HEK293 (cell line): Measurements from ENCODE around the gene AASDH.

ENCODE experiments used
- GFI1B ChIP-seq: fragments of 450-650 bp; formaldehyde crosslinking; IDR thresholded peaks from 2 replicates; pipeline ENCODE4 v1.5.1; 2016; ENCODE audit warnings: missing biosample characterization, missing genetic modification characterization
- GLIS1 ChIP-seq: fragments of 450-650 bp; formaldehyde crosslinking; IDR thresholded peaks from 2 replicates; pipeline ENCODE4 v1.5.1; 2016; ENCODE audit warnings: missing biosample characterization, missing genetic modification characterization
- HOXD13 ChIP-seq: sonication (generic); formaldehyde crosslinking; IDR thresholded peaks from 2 replicates; pipeline ENCODE4 v1.8.0; 2022; ENCODE audit warnings: missing genetic modification reagents, borderline replicate concordance
- KLF10 ChIP-seq: fragments of 450-650 bp; IDR thresholded peaks from 2 replicates; pipeline ENCODE4 v1.5.1; 2018; ENCODE audit warnings: missing biosample characterization, mild to moderate bottlenecking, missing genetic modification characterization
- OSR2 ChIP-seq: fragments of 450-650 bp; formaldehyde crosslinking; IDR thresholded peaks from 2 replicates; pipeline ENCODE4 v1.5.1; 2016; ENCODE audit warnings: missing biosample characterization, missing genetic modification characterization
- SP2 ChIP-seq: fragments of 450-650 bp; formaldehyde crosslinking; IDR thresholded peaks from 2 replicates; pipeline ENCODE4 v1.5.1; 2016; ENCODE audit warnings: missing biosample characterization, missing genetic modification characterization
- ZFP41 ChIP-seq: fragments of 450-650 bp; formaldehyde crosslinking; IDR thresholded peaks from 2 replicates; pipeline ENCODE4 v1.5.1; 2016; ENCODE audit warnings: missing biosample characterization, missing genetic modification characterization, borderline replicate concordance
- ZIC2 ChIP-seq: fragments of 450-650 bp; formaldehyde crosslinking; IDR thresholded peaks from 2 replicates; pipeline ENCODE4 v1.5.1; 2016; ENCODE audit warnings: missing biosample characterization, missing genetic modification characterization
- ZNF112 ChIP-seq: fragments of 450-650 bp; formaldehyde crosslinking; IDR thresholded peaks from 2 replicates; pipeline ENCODE4 v1.5.0; 2017; ENCODE audit warnings: missing biosample characterization, missing genetic modification characterization
- ZNF157 ChIP-seq: fragments of 450-650 bp; formaldehyde crosslinking; IDR thresholded peaks from 2 replicates; pipeline ENCODE4 v1.5.1; 2016; ENCODE audit warnings: missing biosample characterization, missing genetic modification characterization
- ZNF184 ChIP-seq: fragments of 450-650 bp; IDR thresholded peaks from 2 replicates; pipeline ENCODE4 v1.5.1; 2018; ENCODE audit warnings: missing biosample characterization, mild to moderate bottlenecking, missing genetic modification characterization
- ZNF211 ChIP-seq: fragments of 450-650 bp; formaldehyde crosslinking; IDR thresholded peaks from 2 replicates; pipeline ENCODE4 v1.5.1; 2016; ENCODE audit warnings: low read depth, missing biosample characterization, missing genetic modification characterization
- ZNF223 ChIP-seq: fragments of 450-650 bp; formaldehyde crosslinking; IDR thresholded peaks from 2 replicates; pipeline ENCODE4 v1.5.1; 2016; ENCODE audit warnings: missing biosample characterization, missing genetic modification characterization
- ZNF266 ChIP-seq: fragments of 450-650 bp; formaldehyde crosslinking; IDR thresholded peaks from 2 replicates; pipeline ENCODE4 v1.5.1; 2016; ENCODE audit warnings: missing biosample characterization, missing genetic modification characterization, low read depth
- ZNF324 ChIP-seq: fragments of 450-650 bp; formaldehyde crosslinking; IDR thresholded peaks from 2 replicates; pipeline ENCODE4 v1.5.1; 2016; ENCODE audit warnings: missing biosample characterization, missing genetic modification characterization
- ZNF366 ChIP-seq: fragments of 450-650 bp; formaldehyde crosslinking; conservative IDR thresholded peaks from 2 replicates; pipeline ENCODE4 v1.5.1; 2016; ENCODE audit warnings: missing biosample characterization, missing genetic modification characterization
- ZNF37A ChIP-seq: fragments of 450-650 bp; IDR thresholded peaks from 2 replicates; pipeline ENCODE4 v1.5.1; 2018; ENCODE audit warnings: missing biosample characterization, missing genetic modification characterization
- ZNF433 ChIP-seq: fragments of 450-650 bp; formaldehyde crosslinking; IDR thresholded peaks from 2 replicates; pipeline ENCODE4 v1.5.1; 2016; ENCODE audit warnings: missing biosample characterization, missing genetic modification characterization, low read depth
- ZNF555 ChIP-seq: fragments of 450-650 bp; formaldehyde crosslinking; conservative IDR thresholded peaks from 2 replicates; pipeline ENCODE4 v1.5.1; 2017; ENCODE audit warnings: missing biosample characterization, mild to moderate bottlenecking, missing genetic modification characterization, inconsistent platforms
- ZNF610 ChIP-seq: fragments of 450-650 bp; formaldehyde crosslinking; IDR thresholded peaks from 2 replicates; pipeline ENCODE4 v1.5.1; 2016; ENCODE audit warnings: missing biosample characterization, missing genetic modification characterization, borderline replicate concordance
- ZNF654 ChIP-seq: fragments of 450-650 bp; formaldehyde crosslinking; IDR thresholded peaks from 2 replicates; pipeline ENCODE4 v1.5.1; 2016; ENCODE audit warnings: low read depth, missing biosample characterization, missing genetic modification characterization
- ZNF707 ChIP-seq: fragments of 450-650 bp; formaldehyde crosslinking; IDR thresholded peaks from 2 replicates; pipeline ENCODE4 v1.5.1; 2016; ENCODE audit warnings: missing biosample characterization, missing genetic modification characterization
- ZNF747 ChIP-seq: fragments of 450-650 bp; formaldehyde crosslinking; IDR thresholded peaks from 2 replicates; pipeline ENCODE4 v1.5.1; 2016; ENCODE audit warnings: missing biosample characterization, missing genetic modification characterization
- ZNF776 ChIP-seq: fragments of 450-650 bp; formaldehyde crosslinking; IDR thresholded peaks from 2 replicates; pipeline ENCODE4 v1.5.0; 2017; ENCODE audit warnings: missing biosample characterization, missing genetic modification characterization, borderline replicate concordance
- TF ChIP-seq, protein P1 (sequence below): fragments of 450-650 bp; IDR thresholded peaks from 2 replicates; pipeline ENCODE4 v1.5.1; 2018; ENCODE audit warnings: missing biosample characterization, mild to moderate bottlenecking, missing genetic modification characterization
- TF ChIP-seq, protein P2 (sequence below): fragments of 450-650 bp; formaldehyde crosslinking; IDR thresholded peaks from 2 replicates; pipeline ENCODE4 v1.5.1; 2016; ENCODE audit warnings: missing biosample characterization, missing genetic modification characterization
- TF ChIP-seq, protein P3 (sequence below): fragments of 450-650 bp; formaldehyde crosslinking; IDR thresholded peaks from 2 replicates; pipeline ENCODE4 v1.5.1; 2017; ENCODE audit warnings: missing biosample characterization, missing genetic modification characterization
- TF ChIP-seq, protein P4 (sequence below): fragments of 450-650 bp; formaldehyde crosslinking; IDR thresholded peaks from 2 replicates; pipeline ENCODE4 v1.5.1; 2017; ENCODE audit warnings: missing biosample characterization, missing genetic modification characterization
- TF ChIP-seq, protein P5 (sequence below): IDR thresholded peaks from 2 replicates; pipeline ENCODE4 v1.6.1; 2011; ENCODE audit warnings: mild to moderate bottlenecking, low read depth, low read length, borderline replicate concordance
- TF ChIP-seq, protein P6 (sequence below): fragments of 450-650 bp; formaldehyde crosslinking; IDR thresholded peaks from 2 replicates; pipeline ENCODE4 v1.5.1; 2016; ENCODE audit warnings: missing biosample characterization, missing genetic modification characterization

Gene AASDH

DNA sequence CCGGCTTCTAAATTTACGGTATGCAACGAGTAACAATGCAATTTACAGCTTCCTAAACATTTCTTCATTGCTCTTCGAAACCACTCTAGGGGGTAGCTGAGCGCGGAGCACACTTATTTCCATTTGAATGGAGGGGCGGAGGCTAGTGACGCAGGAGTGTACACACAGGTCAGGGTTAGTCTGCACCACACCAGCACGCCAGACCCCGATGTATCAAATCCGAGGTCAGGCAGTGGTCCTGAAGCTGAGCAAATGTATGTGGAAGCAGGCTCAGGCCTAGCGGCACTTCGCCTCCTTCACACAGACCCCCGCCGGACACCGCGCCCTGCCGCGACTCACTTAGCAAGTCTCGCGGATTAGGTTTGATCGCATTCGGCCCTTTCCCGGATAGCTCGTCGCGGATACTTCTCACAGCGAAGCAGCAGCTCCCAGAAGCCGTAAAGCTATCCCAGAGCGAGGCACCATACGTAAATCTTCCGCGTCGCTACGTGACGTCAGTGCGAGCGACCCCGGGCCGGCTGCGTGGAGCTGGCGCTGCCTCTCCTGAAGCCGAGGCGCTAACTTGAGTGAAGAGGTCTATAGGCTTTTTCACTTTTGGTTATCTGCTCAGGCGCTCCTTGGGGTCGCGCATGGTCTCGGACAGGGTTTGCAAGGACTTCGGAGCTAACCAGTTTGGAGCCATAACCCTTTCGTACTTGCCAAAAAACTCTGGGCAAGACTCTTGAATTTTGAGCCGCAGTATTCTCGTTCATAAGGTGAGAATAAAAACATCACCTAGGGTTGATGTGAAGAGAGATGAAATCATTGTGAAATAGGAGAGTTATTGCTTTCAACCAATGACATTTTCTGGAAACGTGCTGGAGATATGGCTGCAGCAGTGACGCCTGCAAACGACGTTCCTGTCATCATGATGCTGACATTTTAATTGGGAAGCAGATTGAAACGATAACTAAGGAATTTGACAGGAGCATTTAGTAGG is at the start of gene AASDH (continued):
- TF ChIP-seq ZNF707 (tag by site-specific recombination) (no peak), ZNF654 (tag by site-specific recombination) (no peak), ZNF266 (tag by site-specific recombination) (no peak), ZNF776 (tag by site-specific recombination) (no peak), ZNF366 (tag by site-specific recombination) (no peak), KLF10 (tag by site-specific recombination) (no peak), ZNF157 (tag by site-specific recombination) (no peak), ZNF324 (no peak), GFI1B (tag by site-specific recombination) (no peak), ZNF610 (tag by site-specific recombination) (no peak), ZNF555 (tag by site-specific recombination) (no peak), GLIS1 (tag by site-specific recombination) (peak; percentile 78), ZNF433 (tag by site-specific recombination) (no peak), SP2 (peak; percentile 15), OSR2 (tag by site-specific recombination) (no peak), ZIC2 (peak; percentile 44; the same call in 1 of the 2 replicates), ZFP41 (no peak), ZNF223 (tag by site-specific recombination) (no peak), ZNF184 (tag by site-specific recombination) (no peak), ZNF112 (no peak), ZNF747 (tag by site-specific recombination) (no peak), ZNF37A (tag by site-specific recombination) (no peak), ZNF211 (tag by site-specific recombination) (no peak), HOXD13 (no peak)
- TF ChIP-seq, protein P1, sequence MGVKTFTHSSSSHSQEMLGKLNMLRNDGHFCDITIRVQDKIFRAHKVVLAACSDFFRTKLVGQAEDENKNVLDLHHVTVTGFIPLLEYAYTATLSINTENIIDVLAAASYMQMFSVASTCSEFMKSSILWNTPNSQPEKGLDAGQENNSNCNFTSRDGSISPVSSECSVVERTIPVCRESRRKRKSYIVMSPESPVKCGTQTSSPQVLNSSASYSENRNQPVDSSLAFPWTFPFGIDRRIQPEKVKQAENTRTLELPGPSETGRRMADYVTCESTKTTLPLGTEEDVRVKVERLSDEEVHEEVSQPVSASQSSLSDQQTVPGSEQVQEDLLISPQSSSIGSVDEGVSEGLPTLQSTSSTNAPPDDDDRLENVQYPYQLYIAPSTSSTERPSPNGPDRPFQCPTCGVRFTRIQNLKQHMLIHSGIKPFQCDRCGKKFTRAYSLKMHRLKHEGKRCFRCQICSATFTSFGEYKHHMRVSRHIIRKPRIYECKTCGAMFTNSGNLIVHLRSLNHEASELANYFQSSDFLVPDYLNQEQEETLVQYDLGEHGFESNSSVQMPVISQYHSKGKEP (tag by site-specific recombination), result no peak
- TF ChIP-seq, protein P2, sequence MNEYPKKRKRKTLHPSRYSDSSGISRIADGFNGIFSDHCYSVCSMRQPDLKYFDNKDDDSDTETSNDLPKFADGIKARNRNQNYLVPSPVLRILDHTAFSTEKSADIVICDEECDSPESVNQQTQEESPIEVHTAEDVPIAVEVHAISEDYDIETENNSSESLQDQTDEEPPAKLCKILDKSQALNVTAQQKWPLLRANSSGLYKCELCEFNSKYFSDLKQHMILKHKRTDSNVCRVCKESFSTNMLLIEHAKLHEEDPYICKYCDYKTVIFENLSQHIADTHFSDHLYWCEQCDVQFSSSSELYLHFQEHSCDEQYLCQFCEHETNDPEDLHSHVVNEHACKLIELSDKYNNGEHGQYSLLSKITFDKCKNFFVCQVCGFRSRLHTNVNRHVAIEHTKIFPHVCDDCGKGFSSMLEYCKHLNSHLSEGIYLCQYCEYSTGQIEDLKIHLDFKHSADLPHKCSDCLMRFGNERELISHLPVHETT (tag by site-specific recombination), result peak; percentile 50; the same call in 1 of the 2 replicates
- TF ChIP-seq, protein P3, sequence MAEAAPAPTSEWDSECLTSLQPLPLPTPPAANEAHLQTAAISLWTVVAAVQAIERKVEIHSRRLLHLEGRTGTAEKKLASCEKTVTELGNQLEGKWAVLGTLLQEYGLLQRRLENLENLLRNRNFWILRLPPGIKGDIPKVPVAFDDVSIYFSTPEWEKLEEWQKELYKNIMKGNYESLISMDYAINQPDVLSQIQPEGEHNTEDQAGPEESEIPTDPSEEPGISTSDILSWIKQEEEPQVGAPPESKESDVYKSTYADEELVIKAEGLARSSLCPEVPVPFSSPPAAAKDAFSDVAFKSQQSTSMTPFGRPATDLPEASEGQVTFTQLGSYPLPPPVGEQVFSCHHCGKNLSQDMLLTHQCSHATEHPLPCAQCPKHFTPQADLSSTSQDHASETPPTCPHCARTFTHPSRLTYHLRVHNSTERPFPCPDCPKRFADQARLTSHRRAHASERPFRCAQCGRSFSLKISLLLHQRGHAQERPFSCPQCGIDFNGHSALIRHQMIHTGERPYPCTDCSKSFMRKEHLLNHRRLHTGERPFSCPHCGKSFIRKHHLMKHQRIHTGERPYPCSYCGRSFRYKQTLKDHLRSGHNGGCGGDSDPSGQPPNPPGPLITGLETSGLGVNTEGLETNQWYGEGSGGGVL (tag by site-specific recombination), result no peak
- TF ChIP-seq, protein P4, sequence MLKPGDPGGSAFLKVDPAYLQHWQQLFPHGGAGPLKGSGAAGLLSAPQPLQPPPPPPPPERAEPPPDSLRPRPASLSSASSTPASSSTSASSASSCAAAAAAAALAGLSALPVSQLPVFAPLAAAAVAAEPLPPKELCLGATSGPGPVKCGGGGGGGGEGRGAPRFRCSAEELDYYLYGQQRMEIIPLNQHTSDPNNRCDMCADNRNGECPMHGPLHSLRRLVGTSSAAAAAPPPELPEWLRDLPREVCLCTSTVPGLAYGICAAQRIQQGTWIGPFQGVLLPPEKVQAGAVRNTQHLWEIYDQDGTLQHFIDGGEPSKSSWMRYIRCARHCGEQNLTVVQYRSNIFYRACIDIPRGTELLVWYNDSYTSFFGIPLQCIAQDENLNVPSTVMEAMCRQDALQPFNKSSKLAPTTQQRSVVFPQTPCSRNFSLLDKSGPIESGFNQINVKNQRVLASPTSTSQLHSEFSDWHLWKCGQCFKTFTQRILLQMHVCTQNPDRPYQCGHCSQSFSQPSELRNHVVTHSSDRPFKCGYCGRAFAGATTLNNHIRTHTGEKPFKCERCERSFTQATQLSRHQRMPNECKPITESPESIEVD (tag by site-specific recombination), result no peak
- TF ChIP-seq, protein P5, sequence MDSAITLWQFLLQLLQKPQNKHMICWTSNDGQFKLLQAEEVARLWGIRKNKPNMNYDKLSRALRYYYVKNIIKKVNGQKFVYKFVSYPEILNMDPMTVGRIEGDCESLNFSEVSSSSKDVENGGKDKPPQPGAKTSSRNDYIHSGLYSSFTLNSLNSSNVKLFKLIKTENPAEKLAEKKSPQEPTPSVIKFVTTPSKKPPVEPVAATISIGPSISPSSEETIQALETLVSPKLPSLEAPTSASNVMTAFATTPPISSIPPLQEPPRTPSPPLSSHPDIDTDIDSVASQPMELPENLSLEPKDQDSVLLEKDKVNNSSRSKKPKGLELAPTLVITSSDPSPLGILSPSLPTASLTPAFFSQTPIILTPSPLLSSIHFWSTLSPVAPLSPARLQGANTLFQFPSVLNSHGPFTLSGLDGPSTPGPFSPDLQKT, result no peak
- TF ChIP-seq, protein P6, sequence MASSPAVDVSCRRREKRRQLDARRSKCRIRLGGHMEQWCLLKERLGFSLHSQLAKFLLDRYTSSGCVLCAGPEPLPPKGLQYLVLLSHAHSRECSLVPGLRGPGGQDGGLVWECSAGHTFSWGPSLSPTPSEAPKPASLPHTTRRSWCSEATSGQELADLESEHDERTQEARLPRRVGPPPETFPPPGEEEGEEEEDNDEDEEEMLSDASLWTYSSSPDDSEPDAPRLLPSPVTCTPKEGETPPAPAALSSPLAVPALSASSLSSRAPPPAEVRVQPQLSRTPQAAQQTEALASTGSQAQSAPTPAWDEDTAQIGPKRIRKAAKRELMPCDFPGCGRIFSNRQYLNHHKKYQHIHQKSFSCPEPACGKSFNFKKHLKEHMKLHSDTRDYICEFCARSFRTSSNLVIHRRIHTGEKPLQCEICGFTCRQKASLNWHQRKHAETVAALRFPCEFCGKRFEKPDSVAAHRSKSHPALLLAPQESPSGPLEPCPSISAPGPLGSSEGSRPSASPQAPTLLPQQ, result peak; percentile 60; the same call in 1 of the 2 replicates
